GM21786 (cell line): ENCODE measurements around the gene UNC93B1.
"Not testable (repeated sequence)": the region's sequence is repeated elsewhere in the genome, so short reads cannot be mapped to it uniquely, and the experiment has no call there.

Experiments
- ATAC-seq: cut with Tn5 transposase; IDR thresholded peaks from one replicate; pipeline ENCODE4 v1.9.1; 2021; ENCODE audit not compliant: unreplicated experiment

The UNC93B1 gene

DNA sequence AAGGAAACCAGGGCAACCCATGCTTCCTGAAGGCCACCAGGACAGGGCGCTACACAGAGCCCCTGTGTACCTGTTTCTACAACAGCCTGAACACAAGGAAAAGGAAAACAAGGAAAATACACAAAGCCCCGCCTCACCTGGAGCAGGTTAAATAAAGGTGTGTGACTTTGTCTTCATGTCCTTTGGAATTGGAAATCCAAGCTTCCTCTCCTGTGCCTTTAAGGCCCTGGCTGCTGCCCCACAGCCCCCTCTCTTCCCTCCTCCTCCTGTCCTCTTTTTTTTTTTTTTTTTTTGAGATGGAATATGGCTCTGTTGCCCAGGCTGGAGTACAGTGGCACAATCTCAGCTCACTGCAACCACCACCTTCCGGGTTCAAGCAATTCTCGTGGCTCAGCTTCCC lies 57.5 kb downstream of the UNC93B1 start:
- ATAC-seq, result not testable (repeated sequence)

- ATAC-seq, result not testable (repeated sequence)
These were observed 60.5 kb downstream of the UNC93B1 start for GRCh38 chr11:67943406-67943805.
